Limb (tissue), 2 donors: Measurements from ENCODE around the gene ANLN.

Experiments
- DNase-seq, 2 donors: peaks; one replicate each; pipeline ENCODE4 v3.0.0-alpha.2; 2016; ENCODE audit errors: extremely low spot score in 2 of 2

ANLN gene

DNA sequence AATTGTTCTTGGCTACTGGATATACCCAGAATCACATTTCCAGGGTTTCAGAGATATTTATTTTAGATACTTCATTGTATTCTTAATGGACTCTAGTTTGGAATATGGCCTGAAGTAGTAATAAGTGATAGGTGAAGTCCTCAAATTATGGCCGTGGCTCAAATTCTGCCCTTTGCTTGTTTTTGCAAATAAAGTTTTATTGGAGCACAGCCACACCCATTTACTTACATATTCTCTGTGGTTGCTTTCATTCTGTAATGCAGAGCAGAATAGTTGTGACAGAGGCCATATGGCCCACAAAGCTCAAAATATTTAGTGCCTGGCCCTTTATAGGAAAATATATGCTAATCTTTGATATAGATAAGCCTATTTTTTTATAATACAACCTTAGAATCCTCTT, 19.5 kb downstream of the ANLN start:
- no peak for DNase-seq

- DNase-seq, result no peak
Observed at GRCh38 chr7:36415144-36415543, 25.5 kb downstream of the ANLN start.

DNA sequence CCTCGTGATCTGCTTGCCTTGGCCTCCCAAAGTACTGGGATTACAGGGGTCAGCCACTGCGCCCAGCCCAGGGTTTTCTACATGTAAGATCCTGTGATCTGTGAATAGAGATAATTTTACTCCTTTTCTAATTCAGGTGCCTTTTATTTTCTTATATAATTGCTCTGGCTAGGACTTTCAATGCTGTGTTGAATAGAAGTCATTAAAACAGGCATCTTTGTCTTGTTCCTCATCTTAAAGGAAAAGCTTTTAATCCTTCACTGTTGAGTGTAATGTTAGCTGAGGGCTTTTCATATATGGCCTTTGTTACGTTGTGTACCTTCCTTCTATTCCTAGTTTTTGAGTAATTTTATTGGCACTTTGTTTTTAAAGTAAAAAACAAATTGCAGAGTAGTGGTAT, 26.6 kb downstream of the ANLN start:
- no peak for DNase-seq

- DNase-seq, result no peak
Observed at GRCh38 chr7:36420307-36420706, 30.6 kb downstream of the ANLN start.

DNA sequence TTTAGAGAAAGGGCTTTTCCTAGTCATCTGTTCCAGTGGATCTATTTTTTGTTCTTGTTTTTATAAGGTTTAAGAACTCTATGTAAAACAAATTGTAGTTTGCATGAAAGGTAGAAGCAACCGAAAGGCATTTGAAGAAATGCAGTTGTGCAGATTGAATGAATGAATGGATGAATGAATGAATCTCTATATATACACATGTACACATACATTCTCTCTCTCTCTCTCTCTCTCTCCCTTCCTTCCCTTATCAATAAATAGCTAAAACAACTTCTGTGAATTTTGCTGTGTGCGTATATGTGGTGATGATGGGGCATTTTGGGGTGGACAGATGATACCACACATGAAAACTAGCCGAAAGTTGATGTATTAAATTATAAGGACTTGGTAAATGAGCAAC, 32.4 kb downstream of the ANLN start:
- no peak for DNase-seq

DNA sequence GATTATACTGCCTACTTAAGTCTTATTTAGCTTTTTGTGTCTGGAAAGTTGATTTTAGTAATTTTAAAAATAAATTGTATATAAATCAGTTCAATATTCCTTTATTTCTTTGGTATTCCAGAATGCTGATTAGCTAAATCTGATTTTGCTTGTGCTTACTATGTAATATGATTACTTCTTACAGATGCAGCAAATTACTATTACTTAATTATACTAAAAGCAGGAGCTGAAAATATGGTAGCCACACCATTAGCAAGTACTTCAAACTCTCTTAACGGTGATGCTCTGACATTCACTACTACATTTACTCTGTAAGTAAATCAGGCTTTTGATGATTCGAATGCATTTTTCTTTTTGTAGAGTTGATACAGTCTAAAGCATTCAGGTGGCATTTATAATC, 34.0 kb downstream of the ANLN start:
- DNase-seq, result no peak

DNA sequence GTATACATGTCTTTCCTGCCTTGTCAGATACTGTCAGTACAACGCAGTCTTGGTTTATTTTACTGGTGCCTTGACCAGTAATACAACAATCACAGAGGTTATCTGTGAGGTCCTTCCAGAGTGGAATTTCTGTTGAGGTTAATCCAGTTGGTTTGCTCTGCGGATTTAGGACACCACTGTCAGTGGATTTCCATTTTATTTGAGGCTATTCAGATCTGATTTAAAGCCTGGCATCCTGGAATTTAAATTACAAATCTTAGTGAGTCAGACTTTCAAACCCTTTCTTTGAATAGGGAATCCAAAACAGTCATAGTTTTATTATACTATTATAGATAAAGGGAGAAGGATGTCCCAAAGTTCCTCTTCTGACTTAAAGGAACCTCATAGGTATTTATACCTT, 40.5 kb downstream of the ANLN start:
- no peak for DNase-seq

GRCh38 chr7:36430881-36431280, 41.2 kb downstream of the ANLN start:
- DNase-seq, result no peak

DNA sequence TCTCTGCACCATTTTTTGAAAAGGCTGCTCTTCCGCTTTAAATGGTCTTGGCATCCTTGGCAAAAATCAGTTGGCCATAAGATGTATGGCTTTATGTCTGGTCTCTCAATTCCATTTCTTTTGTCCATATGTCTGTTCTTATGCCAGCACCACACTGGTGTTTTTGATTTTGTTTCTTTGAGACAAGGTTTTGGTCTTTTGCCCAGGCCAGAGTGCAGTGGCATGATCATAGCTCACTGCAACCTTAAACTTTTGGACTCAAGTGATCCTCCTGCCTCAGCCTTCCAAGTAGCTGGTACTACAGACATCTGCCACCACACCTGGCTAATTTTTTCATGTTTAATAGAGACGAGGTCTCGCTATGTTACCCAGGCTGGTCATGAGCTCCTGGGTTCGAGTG, 48.5 kb downstream of the ANLN start:
- DNase-seq, result no peak

DNA sequence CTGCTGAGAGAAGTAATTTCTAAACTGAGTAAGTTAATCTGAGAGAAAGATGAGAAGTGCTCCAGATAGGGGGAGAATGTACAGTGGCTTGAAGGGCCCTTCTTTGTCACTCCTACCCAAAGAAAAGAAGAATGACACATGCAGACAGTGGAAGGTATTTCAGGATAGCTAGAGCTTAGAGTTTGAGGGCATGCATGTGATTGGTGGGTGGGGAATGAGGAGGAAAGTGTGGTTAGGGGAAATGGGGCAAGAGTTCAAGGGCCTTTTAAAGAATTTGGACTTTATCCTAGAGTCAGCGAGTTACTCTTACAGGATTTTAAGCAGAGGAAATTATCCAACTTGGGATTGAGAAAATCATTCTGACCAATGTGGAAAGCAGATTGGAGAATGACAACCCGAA, 50.0 kb downstream of the ANLN start:
- no peak for DNase-seq

- peak in 1 of 2 donors; percentile 36 for DNase-seq
Observed at GRCh38 chr7:36440880-36441279, 51.2 kb downstream of the ANLN start.

- DNase-seq, result no peak
Observed at GRCh38 chr7:36441344-36442022, 51.8 kb downstream of the ANLN start.

DNA sequence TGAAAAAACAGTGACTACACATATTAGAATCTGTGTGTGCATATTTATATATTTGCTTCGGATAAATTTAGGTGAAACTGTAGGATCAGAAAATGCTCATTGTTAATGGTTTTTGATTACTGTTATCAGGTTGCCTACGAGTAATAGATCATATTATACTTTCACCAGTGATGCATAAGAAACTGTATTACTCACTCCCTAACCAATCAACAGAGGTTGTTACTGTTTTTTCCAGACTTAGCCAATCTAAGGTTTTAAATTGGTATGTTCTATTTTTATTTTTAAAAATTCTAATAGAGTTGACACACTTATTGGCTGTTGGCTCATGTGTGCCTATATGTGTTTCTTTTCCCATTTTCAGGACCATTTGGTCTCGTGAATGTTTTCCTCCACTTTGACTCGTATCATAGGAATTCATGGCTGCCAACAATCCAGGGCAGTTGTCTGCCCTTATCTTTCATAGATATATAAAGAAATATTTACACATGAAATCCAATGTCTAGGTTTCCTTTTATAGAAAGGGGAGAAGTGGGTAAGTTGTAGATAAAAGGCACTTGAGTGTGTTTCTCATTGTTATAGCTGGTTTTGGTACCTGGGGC, 59.2 kb downstream of the ANLN start:
- no peak for DNase-seq

DNA sequence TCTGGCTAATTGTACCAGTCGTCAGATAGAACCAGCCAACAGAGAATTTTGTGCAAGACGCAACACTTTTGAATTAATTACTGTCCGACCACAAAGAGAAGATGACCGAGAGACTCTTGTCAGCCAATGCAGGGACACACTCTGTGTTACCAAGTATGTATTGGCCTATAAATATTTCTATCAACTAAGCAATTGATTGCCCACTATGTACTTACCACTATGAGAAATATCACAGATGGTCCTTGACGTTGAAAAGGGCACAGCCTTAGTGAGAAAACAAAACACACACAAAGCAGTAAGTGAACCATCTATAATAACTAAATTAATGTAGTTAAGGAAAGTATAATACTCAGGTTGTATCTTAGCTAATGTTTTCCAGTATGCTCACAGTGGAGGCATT, 60.0 kb downstream of the ANLN start:
- DNase-seq, result no peak

DNA sequence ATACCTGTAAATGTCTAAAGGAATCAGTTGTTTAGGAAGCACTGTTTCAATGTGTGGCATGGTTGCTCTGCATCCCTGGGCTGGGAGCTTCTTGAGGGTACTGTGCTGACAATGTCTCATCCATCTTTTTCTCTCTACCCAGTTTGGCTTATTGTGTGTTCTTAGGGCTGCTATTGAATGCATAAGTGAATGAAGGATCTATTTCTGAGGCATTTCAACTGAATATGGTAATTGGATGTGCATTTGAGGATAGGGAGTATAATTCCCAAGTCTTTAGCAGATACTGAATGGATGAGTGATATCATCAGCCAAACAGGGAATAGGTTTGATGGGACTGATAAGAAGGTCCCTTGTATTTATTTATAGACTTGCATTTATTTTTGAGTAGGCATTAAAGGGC, 64.1 kb downstream of the ANLN start:
- DNase-seq, result no peak

- DNase-seq, result no peak
Observed at GRCh38 chr7:36455646-36456045, 66.0 kb downstream of the ANLN start.

- no peak for DNase-seq
Observed at GRCh38 chr7:36456138-36456537, 66.5 kb downstream of the ANLN start.

DNA sequence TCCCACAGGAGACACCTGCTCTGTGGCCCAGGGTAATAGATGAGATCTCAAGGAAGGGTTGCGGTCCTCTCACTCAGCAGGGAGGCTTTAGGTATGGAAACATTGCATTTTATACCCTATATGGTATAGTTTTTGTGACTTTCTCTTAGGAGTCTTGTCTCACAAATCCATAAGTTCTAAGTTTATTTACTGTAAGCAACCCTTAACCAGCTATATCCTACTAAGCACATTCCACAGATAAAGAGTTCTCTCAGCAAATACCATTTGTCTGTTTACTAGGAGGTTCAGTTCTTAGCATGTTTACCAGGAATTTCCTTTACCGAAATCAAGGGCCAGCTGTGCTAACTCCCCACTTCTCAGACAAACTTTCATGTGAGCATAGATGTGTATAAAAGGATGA, 66.9 kb downstream of the ANLN start:
- DNase-seq, result no peak

DNA sequence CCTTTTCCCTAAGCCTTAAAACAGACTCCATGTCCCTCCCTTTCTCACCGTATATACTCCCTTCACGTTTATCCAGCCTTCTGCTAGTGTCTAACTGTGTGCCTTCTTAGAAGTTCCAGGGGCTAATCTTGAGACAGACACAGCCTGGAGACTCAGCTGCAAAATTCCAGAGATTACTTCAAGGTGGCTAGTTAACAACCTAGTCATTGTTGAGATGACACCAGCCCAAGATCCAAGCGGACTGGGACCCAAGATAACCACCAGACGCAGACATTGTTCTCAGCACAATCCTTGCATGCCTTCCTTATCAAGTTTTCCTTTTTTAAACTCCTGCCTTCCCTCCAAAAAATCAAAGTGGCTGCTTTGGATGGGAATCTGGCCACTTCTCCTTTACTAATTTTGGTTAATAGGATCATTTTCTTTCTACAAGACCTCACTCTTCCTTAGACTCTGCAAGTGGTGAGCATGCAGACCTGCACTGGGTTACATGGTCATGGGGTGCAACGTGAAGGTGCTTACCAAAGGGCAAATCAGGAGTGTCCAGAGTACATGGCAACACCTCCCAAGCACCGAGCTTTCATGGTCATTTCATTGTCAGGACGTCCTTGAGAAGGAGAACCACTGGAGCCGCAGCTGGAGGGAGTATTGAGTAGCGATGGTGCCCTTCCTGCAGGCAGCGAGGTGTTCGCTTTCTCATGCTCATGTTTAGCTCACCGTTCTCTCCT, 69.7 kb downstream of the ANLN start:
- DNase-seq, result no peak

GRCh38 chr7:36460811-36461429, 71.3 kb downstream of the ANLN start:
- DNase-seq, result no peak

- no peak for DNase-seq
Observed at GRCh38 chr7:36462551-36463137, 73.0 kb downstream of the ANLN start.

DNA sequence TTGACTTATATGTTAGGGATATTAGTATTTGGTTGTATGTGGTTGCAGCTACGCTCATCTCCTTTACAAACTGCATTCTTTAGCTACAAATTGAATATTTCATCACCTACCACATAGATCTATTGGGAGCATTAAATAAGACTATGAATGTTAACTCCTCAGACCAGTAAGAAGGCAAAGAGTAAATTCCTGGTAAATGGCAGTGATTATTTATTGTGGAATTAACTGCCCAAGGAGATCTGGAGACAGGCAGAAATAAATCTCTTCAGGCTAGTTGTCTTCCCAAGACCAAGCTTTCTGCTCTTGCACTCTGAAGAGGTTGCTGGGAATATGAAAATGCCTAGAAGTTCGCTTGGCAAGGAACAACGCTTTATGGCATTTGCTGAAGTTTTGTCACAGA, 74.6 kb downstream of the ANLN start:
- DNase-seq, result no peak
